Small intestine (tissue), 7 donors: ENCODE measurements around the gene TMEM192. TPM values are rescaled to one million over a fixed set of nuclear protein-coding genes. Genes with fewer than 3 reads are reported as not detected.
A peak's percentile ranks its signal among the peaks of the same experiment; 100 is the strongest.
"Not testable (repeated sequence)": the region's sequence is repeated elsewhere in the genome, so short reads cannot be mapped to it uniquely, and the experiment has no call there.

Source experiments
- DNase-seq, 2 donors: peaks; one replicate each; pipeline versions ENCODE4 v3.0.0 to v3.0.0-alpha.2; 2013
- FAIRE-seq: peaks from 2 replicates; lab custom pipeline; 2012; peaks lifted over from hg19 to GRCh38; lab: Jason Lieb, UNC
- H3K27ac ChIP-seq, 3 donors: one replicate each; pipeline ENCODE4 v1.5.1; 2013; ENCODE audit warnings: low read length in 2 of 3, mild to moderate bottlenecking in 2 of 3, control low read depth in 1 of 3, inconsistent platforms in 1 of 3, low read depth in 1 of 3, moderate library complexity in 1 of 3
- H3K27me3 ChIP-seq, 3 donors: one replicate each; pipeline ENCODE4 v1.6.1; 2013; ENCODE audit warnings: low read length in 3 of 3, inconsistent platforms in 1 of 3; ENCODE audit not compliant: control insufficient read depth in 3 of 3, insufficient read depth in 3 of 3
- H3K36me3 ChIP-seq, 3 donors: one replicate each; pipeline ENCODE4 v1.6.1; 2013; ENCODE audit warnings: low read length in 3 of 3, inconsistent platforms in 1 of 3, low read depth in 1 of 3, mild to moderate bottlenecking in 1 of 3, moderate library complexity in 1 of 3; ENCODE audit not compliant: control insufficient read depth in 3 of 3, insufficient read depth in 2 of 3
- H3K4me1 ChIP-seq, 3 donors: one replicate each; pipeline ENCODE4 v1.6.1; 2013; ENCODE audit warnings: low read length in 2 of 3, inconsistent platforms in 1 of 3, low read depth in 1 of 3, mild to moderate bottlenecking in 1 of 3, moderate library complexity in 1 of 3; ENCODE audit not compliant: control insufficient read depth in 3 of 3, insufficient read depth in 2 of 3
- H3K4me3 ChIP-seq, 3 donors: one replicate each; pipeline ENCODE4 v1.5.1; 2013; ENCODE audit warnings: low read length in 3 of 3, control low read depth in 1 of 3, inconsistent platforms in 1 of 3, low read depth in 1 of 3, mild to moderate bottlenecking in 1 of 3, moderate library complexity in 1 of 3
- H3K9me3 ChIP-seq, 2 donors: one replicate each; pipeline ENCODE4 v1.6.1; 2013; ENCODE audit warnings: low read depth in 1 of 2, low read length in 1 of 2; ENCODE audit not compliant: control insufficient read depth in 2 of 2, insufficient read depth in 1 of 2
- WGBS, 3 donors: extraction: QIAGEN DNeasy Blood & Tissue Kit; methylation state at CpG; one replicate each; pipeline ENCODE4 v1.1.7; 2013; 5-methylcytosine and 5-hydroxymethylcytosine counted together
- polyA plus RNA-seq, 4 donors: library from polyadenylated mRNA; stranded (reverse) in 3 of 4; unstranded in 1 of 4; fragments of 200-250 nt in 3 of 4; fragments of 120-200 nt in 1 of 4; gene quantifications; one replicate each; pipeline versions ENCODE4 v1.2.1 to v1.2.3, GENCODE V29; 2013
- donor health status: healthy with polysubstance abuse.
- donor health status: control.
- donor health status: control.
- donor health status: Bipolar disorder and iron deficiency.
- donor health status: healthy.

The TMEM192 gene
- polyA plus RNA-seq, 4 donors: 4.0 to 37.4 (median 8.9) TPM

DNA sequence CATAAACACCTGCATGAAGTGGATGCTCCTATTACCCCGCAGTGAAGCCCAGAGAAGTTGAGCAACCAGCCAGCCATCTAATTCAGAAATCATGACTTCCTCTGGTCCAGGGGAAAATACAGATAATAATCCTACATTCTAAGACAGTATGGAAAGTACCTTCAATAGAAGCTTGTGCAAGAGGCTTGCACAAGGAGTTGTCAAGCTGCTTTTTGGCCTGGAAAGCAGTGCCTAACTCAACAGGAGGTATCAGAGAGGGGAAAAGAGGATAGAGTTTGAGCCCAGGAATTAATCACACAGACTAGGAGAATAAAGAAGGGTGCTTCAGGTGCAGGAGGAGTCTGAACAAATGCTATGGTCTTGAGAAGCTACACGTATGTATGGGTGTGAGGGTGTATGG, 26.7 kb downstream of the TMEM192 start:
- no peaks in the 10 kb centered on the region for H3K4me1 ChIP-seq
- WGBS, 3 donors: 74 to 98% (median 95%) methylated on average over 2 of the region's 2 CpGs
- peaks cover 9 to 50% (median 17%) of the 10 kb centered on the region in 3 donors for H3K36me3 ChIP-seq
- H3K9me3 ChIP-seq: no peaks in the 10 kb centered on the region
- no peak for DNase-seq
- H3K27me3 ChIP-seq: no peaks in the 10 kb centered on the region
- H3K27ac ChIP-seq: no peak overlapping the region
- FAIRE-seq: no peak
- no peak overlapping the region for H3K4me3 ChIP-seq

DNA sequence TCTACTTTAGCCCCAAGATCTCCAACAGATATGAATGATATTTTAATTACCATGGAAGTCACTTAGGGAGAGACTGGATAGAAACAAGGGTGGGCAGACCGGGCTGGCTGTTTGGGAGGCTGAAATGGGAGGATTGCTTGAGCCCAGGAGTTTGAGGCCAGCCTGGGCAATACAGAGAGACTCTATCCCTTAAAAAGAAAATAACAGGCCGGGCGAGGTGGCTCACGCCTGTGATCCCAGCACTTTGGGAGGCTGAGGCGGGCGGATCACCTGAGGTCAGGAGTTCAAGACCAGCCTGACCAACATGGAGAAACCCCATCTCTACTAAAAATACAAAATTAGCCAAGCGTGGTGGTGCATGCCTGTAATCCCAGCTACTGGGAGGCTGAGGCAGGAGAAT, 27.9 kb downstream of the TMEM192 start:
- H3K4me1 ChIP-seq, DNase-seq, FAIRE-seq, H3K27ac ChIP-seq, H3K4me3 ChIP-seq, H3K27me3 ChIP-seq, H3K9me3 ChIP-seq: not testable (repeated sequence)
- peaks cover 9 to 41% (median 17%) of the 10 kb centered on the region in 3 donors for H3K36me3 ChIP-seq
- 96 to 99% (median 96%) methylated on average over 5 to 7 of the region's 7 CpGs for WGBS, 3 donors

DNA sequence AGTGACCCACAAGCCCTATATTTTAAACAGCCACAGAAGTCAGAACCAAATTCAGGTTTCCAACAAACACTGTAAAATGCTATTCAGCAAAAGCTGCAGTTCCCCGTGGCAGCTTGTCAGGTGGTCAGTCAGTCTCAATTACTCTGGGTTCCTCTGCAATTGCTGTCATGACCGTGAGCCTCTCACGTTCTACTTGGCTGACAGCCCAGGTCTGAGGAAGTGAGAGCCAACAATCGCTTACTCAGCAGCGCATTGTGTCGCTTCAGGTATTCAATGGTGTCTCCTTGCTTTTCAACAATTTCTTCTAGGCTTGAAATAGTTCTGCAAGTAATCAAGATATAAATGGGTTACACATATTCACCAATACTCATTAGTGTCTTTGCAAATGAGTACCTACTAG, 33.2 kb downstream of the TMEM192 start:
- Histone ChIP-seq H3K4me3 (no peak overlapping the region), H3K27ac (peak overlapping the region in 1 of 3 donors; percentile 45), H3K27me3 (no peaks in the 10 kb centered on the region), H3K4me1 (no peaks in the 10 kb centered on the region), H3K36me3 (peaks cover 0 to 19% (median 0%) of the 10 kb centered on the region in 3 donors), H3K9me3 (no peaks in the 10 kb centered on the region)
- DNase-seq: peak; percentile 6 to 59
- WGBS, 3 donors: 40 to 50% (median 44%) methylated on average over 6 of the region's 6 CpGs
- FAIRE-seq: no peak

DNA sequence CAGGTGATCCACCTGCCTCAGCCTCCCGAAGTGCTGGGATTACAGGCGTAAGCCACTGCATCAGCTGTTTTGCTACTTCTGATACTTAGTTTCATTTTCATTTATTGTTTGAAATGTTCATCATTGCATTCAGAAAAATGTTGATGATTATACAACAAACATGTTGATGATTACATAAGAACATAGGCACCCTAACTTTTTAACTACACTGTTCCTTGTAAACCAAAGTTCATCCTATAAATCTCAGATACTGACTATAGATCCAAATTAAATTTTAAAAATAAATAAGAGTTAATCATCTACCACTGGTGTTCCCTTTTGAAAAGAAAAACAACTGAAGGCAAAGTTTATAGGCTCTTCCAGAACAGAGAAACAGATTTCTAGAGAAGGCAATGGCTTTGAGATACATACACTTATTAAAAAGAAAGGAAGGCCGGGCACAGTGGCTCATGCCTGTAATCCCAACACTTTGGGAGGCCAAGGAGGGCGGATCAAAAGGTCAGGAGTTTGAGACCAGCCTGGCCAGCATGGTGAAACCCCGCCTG, 35.6 kb downstream of the TMEM192 start:
- Histone ChIP-seq H3K9me3 (no peaks in the 10 kb centered on the region), H3K36me3 (peaks cover 0 to 13% (median 0%) of the 10 kb centered on the region in 3 donors), H3K27me3 (no peaks in the 10 kb centered on the region), H3K4me3 (no peak overlapping the region), H3K27ac (no peak overlapping the region), H3K4me1 (no peaks in the 10 kb centered on the region)
- WGBS, 3 donors: 69 to 79% (median 77%) methylated on average over 5 of the region's 5 CpGs
- FAIRE-seq (peak; percentile 62), DNase-seq (no peak)

DNA sequence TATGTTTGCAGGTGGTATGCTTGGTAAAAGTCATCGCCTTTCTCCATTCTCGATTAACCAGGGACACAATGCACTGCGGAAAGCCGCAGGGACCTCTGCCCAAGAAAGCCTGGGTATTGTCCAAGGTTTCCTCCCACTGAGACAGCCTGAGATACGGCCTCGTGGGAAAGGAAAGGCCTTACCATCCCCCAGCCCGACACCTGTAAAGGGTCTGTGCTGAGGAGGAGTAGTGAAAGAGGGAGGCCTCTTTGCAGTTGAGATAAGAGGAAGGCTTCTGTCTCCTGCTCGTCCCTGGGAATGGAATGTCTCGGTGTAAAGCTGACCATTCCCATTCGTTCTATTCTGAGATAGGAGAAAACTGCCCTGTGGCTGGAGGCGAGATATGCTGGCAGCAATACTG, 39.3 kb downstream of the TMEM192 start:
- H3K36me3 ChIP-seq, H3K9me3 ChIP-seq, DNase-seq, FAIRE-seq, H3K4me1 ChIP-seq, H3K4me3 ChIP-seq, H3K27me3 ChIP-seq: not testable (repeated sequence)
- H3K27ac ChIP-seq: peak overlapping the region in 1 of 3 donors; percentile 17
- WGBS, 3 donors: 67 to 82% (median 80%) methylated on average over 11 of the region's 11 CpGs

DNA sequence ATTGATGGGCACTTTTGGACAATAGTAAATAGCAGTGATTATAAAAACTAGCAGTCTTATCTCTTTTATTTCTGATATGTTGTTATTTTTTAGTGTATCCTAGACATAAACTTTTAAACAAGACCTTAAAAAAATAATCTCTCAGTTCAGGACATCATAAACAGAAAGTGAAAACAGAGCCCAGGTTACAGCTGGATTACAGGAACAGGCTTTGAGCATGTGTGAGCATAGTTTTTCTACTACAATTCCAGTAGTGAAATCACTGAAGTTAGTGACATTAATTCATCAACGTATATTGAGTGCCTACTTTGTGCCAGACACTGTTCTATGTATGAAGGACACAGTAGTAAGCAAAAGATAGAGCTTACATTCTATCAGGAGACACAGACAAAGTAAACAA, 42.1 kb downstream of the TMEM192 start:
- Histone ChIP-seq H3K4me3 (no peak overlapping the region), H3K27me3 (no peaks in the 10 kb centered on the region), H3K27ac (no peak overlapping the region), H3K4me1 (no peaks in the 10 kb centered on the region), H3K36me3 (peaks cover 0 to 3% (median 0%) of the 10 kb centered on the region in 3 donors), H3K9me3 (no peaks in the 10 kb centered on the region)
- DNase-seq (no peak), FAIRE-seq (no peak)
- 21 to 61% (median 30%) methylated on average over 1 of the region's 1 CpG for WGBS, 3 donors

DNA sequence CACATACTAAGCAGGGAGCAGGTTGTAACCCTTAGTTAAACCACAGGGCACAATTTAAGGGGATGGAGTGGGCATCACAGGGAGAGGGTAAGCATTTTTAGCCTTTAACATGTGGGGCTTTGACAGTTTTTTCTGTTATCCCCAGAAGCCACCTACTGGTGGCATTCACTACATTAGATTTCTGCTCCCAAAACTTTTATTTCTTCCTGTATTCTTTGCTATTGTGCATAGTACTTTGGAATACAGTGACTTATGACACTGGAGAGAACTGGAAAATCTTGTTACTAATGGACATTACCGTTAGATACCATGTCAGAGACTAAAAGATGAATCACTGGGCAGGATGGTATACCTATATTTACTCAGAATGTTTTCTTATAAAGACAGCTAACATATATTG, 51.7 kb downstream of the TMEM192 start:
- H3K27me3 ChIP-seq: no peaks in the 10 kb centered on the region
- FAIRE-seq: no peak
- H3K9me3 ChIP-seq: no peaks in the 10 kb centered on the region
- no peak for DNase-seq
- WGBS, 3 donors: 29 to 42% (median 37%) methylated on average over 1 of the region's 1 CpG
- no peaks in the 10 kb centered on the region for H3K4me1 ChIP-seq
- no peak overlapping the region for H3K27ac ChIP-seq
- H3K36me3 ChIP-seq: no peaks in the 10 kb centered on the region
- no peak overlapping the region for H3K4me3 ChIP-seq

DNA sequence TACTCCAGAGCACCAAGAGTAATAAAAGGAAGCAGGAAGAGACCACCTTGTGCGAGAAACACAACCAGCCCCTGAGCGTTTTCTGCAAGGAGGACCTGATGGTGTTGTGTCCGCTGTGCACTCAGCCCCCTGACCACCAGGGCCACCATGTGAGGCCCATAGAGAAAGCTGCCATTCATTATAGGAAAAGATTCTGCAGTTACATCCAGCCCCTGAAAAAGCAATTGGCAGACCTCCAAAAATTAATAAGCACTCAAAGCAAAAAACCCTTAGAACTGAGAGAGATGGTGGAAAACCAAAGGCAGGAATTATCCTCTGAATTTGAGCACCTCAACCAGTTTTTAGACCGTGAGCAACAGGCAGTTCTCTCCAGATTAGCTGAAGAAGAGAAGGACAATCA, 53.3 kb downstream of the TMEM192 start:
- Histone ChIP-seq H3K27me3 (no peaks in the 10 kb centered on the region), H3K27ac (no peak overlapping the region), H3K4me1 (no peaks in the 10 kb centered on the region), H3K36me3 (no peaks in the 10 kb centered on the region), H3K4me3 (no peak overlapping the region), H3K9me3 (no peaks in the 10 kb centered on the region)
- FAIRE-seq (no peak), DNase-seq (no peak)
- WGBS, 3 donors: 72 to 88% (median 81%) methylated on average over 4 of the region's 4 CpGs

DNA sequence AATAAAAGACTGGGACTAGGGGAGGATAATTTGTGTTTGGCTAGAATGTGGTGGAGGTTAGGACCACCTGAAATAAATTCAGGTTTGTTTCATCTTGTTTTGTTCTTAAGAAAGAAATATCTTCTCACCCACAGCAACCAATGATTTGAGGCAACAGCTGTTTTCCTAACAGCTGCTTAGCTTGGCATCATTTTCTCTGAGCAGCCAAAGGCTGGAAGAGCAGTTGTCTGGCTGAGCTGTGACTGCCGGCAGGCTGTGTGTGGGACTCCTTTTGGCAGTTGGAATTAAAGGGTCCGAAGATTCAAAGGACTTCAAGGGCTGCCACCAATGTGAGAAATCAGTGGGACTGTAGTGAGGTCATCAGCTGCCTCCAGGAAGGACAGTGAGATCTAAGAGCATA, 54.0 kb downstream of the TMEM192 start:
- Histone ChIP-seq H3K27ac (no peak overlapping the region), H3K27me3 (no peaks in the 10 kb centered on the region), H3K4me1 (no peaks in the 10 kb centered on the region), H3K36me3 (no peaks in the 10 kb centered on the region), H3K4me3 (no peak overlapping the region), H3K9me3 (no peaks in the 10 kb centered on the region)
- FAIRE-seq (no peak), DNase-seq (no peak)
- 68 to 79% (median 79%) methylated on average over 2 of the region's 2 CpGs for WGBS, 3 donors
